ENCODE data around the gene METTL18.

- TF ChIP-seq EZH2 (IDR thresholded peaks at IDR 0.05; ENCODE audit: borderline replicate concordance, low read depth, low read length, severe bottlenecking), result no peak
- TF ChIP-seq, protein P1, sequence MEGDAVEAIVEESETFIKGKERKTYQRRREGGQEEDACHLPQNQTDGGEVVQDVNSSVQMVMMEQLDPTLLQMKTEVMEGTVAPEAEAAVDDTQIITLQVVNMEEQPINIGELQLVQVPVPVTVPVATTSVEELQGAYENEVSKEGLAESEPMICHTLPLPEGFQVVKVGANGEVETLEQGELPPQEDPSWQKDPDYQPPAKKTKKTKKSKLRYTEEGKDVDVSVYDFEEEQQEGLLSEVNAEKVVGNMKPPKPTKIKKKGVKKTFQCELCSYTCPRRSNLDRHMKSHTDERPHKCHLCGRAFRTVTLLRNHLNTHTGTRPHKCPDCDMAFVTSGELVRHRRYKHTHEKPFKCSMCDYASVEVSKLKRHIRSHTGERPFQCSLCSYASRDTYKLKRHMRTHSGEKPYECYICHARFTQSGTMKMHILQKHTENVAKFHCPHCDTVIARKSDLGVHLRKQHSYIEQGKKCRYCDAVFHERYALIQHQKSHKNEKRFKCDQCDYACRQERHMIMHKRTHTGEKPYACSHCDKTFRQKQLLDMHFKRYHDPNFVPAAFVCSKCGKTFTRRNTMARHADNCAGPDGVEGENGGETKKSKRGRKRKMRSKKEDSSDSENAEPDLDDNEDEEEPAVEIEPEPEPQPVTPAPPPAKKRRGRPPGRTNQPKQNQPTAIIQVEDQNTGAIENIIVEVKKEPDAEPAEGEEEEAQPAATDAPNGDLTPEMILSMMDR (IDR thresholded peaks at IDR 0.05; ENCODE audit: borderline replicate concordance, extremely low read depth, low read length, poor library complexity, severe bottlenecking), result no peak
These were observed 29.8 kb downstream of the METTL18 start for GRCh38 chr1:169764919-169765318.
